ENCODE results near the gene CHRNA7. TPM values are rescaled to one million over a fixed set of nuclear protein-coding genes. Genes with fewer than 3 reads are reported as not detected.

The CHRNA7 gene
- total and polyA plus RNA-seq, 2 of the 8 experiments (the other 6 are each of a cell fraction or from before 2014, with no cell fraction given), result 7.5 to 11.0 TPM

DNA sequence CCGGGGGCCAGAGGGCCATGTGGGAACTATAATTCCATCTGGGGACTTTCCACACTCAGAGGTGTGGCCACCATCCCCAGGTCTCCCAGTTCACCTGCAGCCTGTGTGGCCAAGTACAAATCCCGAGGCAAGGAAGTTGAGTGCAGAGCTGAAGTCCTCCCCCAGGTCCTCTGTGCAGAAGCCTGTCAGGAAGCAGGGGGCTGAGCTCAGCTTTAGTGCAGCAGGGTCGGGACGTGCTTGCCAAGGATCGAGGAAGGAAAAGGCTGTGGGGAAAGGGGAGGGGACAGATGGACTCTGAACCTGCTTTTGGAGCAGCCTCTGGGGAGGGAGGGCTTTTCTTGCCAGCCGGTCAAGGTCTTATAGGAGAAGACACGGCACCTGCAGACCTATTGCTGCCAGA, 67.7 kb downstream of the CHRNA7 start:
- Histone ChIP-seq H2BK5ac (ENCODE audit: low read depth, low read length) (no peak overlapping the region), H3K4ac (replicated peaks; ENCODE audit: insufficient read length, low read depth, low read length) (no peak overlapping the region), H3K9me3 (ENCODE audit: insufficient read depth in 2 of 2, low read depth in 1 of 2, low read length in 1 of 2) (no peaks in the 10 kb centered on the region), H3K14ac (ENCODE audit: insufficient read length) (peak overlapping the region; percentile 94), H3K4me2 (ENCODE audit: insufficient read depth in 1 of 2, low read depth in 2 of 2, low read length in 2 of 2) (no peak overlapping the region), H2BK15ac (ENCODE audit: low read length) (no peak overlapping the region; the same call in 1 of the 2 replicates), H4K20me1 (replicated peaks in 1 of 2; ENCODE audit: control insufficient read depth in 1 of 2, insufficient read depth in 2 of 2, low read length in 2 of 2) (no peaks in the 10 kb centered on the region), H3K36me3 (ENCODE audit: control insufficient read depth in 2 of 4, insufficient read depth in 4 of 4, low read length in 3 of 4) (no peaks in the 10 kb centered on the region), H4K91ac (replicated peaks; ENCODE audit: insufficient read length, low read length) (no peak overlapping the region), H4K5ac (ENCODE audit: insufficient read length, low read depth, low read length) (no peak overlapping the region), H3K9ac (replicated peaks in 1 of 4; ENCODE audit: extremely low read depth in 1 of 4, low read depth in 3 of 4, low read length in 3 of 4) (no peak overlapping the region), H3K56ac (replicated peaks; ENCODE audit: insufficient read length, low read depth, low read length) (no peak overlapping the region), H3K79me1 (ENCODE audit: low read depth, low read length) (no peaks in the 10 kb centered on the region), H2AFZ (ENCODE audit: low read length) (no peak overlapping the region), H2AK5ac (ENCODE audit: low read depth, low read length) (no peak overlapping the region), H3K4me1 (replicated peaks in 1 of 4; ENCODE audit: control insufficient read depth in 3 of 4, insufficient read depth in 4 of 4, low read length in 3 of 4) (peaks cover 3 to 16% (median 8%) of the 10 kb centered on the region in 4 experiments), H2BK20ac (ENCODE audit: low read length) (no peak overlapping the region), H3K23ac (ENCODE audit: insufficient read length) (no peak overlapping the region), H3K27me3 (replicated peaks in 1 of 4; ENCODE audit: control insufficient read depth in 3 of 4, extremely low read depth in 1 of 4, insufficient read depth in 3 of 4, low read length in 3 of 4) (no peaks in the 10 kb centered on the region), H3K79me2 (ENCODE audit: control insufficient read depth in 1 of 2, insufficient read depth in 2 of 2, low read length in 2 of 2) (no peaks in the 10 kb centered on the region), H3K27ac (ENCODE audit: low read depth, low read length) (no peak overlapping the region), H2BK12ac (ENCODE audit: low read depth, low read length) (no peak overlapping the region), H3K23me2 (ENCODE audit: low read depth, low read length) (peaks cover 2% of the 10 kb centered on the region; the same call in 1 of the 2 replicates), H2BK120ac (replicated peaks; ENCODE audit: low read depth, low read length) (no peak overlapping the region), H4K8ac (ENCODE audit: extremely low read depth, insufficient read depth, low read length) (no peak overlapping the region; the same call in 1 of the 2 replicates), H3K4me3 (ENCODE audit: extremely low read depth in 1 of 4, insufficient read depth in 2 of 4, low read depth in 3 of 4, low read length in 4 of 4) (no peak overlapping the region), H3K18ac (ENCODE audit: extremely low read depth, low read length) (no peak overlapping the region)
- WGBS, 2 experiments (ENCODE audit: extremely low coverage in 1 of 2, insufficient coverage in 1 of 2, insufficient read length in 1 of 2, insufficient replicate concordance in 2 of 2, low coverage in 1 of 2, low lambda C conversion rate in 2 of 2, missing lambda C conversion rate in 1 of 2), result 84% methylated on average over 7 of the region's 7 CpGs; no CpG with 5 or more reads in 1 of the 2 experiments
- no peak for FAIRE-seq
- DNase-seq (ENCODE audit: low read depth in 1 of 2, low spot score in 2 of 2), result no peak
- POLR2A ChIA-PET (ENCODE audit: partially characterized antibody), result no interaction called here
- TF ChIP-seq FOSL1 (IDR thresholded peaks at IDR 0.05; ENCODE audit: insufficient read depth, low read depth, low read length) (no peak), SIRT6 (IDR thresholded peaks at IDR 0.05; ENCODE audit: low read length) (no peak), JUN (IDR thresholded peaks at IDR 0.05; ENCODE audit: low read depth, low read length) (no peak), SIX5 (IDR thresholded peaks at IDR 0.05; ENCODE audit: low read depth, low read length) (no peak), CHD2 (IDR thresholded peaks at IDR 0.05; ENCODE audit: low read length) (no peak), HDAC2 (IDR thresholded peaks at IDR 0.05; ENCODE audit: borderline replicate concordance in 1 of 2, low read depth in 2 of 2, low read length in 2 of 2) (no peak), HDAC6 (IDR thresholded peaks at IDR 0.05; ENCODE audit: low read depth, low read length) (no peak)
- CTCF ChIA-PET (ENCODE audit: partially characterized antibody), result interaction anchor here (0.9 kb wide), 1 partner anchor 69 kb away, joined by 3 read pairs; no protein-coding TSS in a partner anchor

Measured in H1 (cell line).